Ovary (tissue), 9 donors: Measurements from ENCODE around the gene PPM1M. TPM values are rescaled to one million over a fixed set of nuclear protein-coding genes. Genes with fewer than 3 reads are reported as not detected.
A peak's percentile ranks its signal among the peaks of the same experiment; 100 is the strongest.

ENCODE experiments used
- DNase-seq, 5 donors: peaks; one replicate each; pipeline ENCODE4 v3.0.0-alpha.2; 2019 to 2020
- H3K27ac ChIP-seq, 2 donors: fragments of 200-600 bp; one replicate each; pipeline versions ENCODE4 v1.5.1 to v1.8.0; 2019 to 2022
- H3K27me3 ChIP-seq: fragments of 200-600 bp; one replicate; pipeline ENCODE4 v1.8.0; 2022
- H3K36me3 ChIP-seq: fragments of 200-600 bp; sonication (generic); one replicate; pipeline ENCODE4 v1.5.1; 2019
- H3K4me1 ChIP-seq: one replicate; pipeline ENCODE4 v1.8.1; 2013; ENCODE audit warnings: mild to moderate bottlenecking, moderate library complexity; ENCODE audit not compliant: insufficient read depth
- H3K4me3 ChIP-seq: fragments of 200-600 bp; sonication (generic); one replicate; pipeline ENCODE4 v1.5.1; 2017
- H3K9me3 ChIP-seq, 2 donors: fragments of 200-600 bp in 1 of 2; sonication (generic) in 1 of 2; one replicate each; pipeline versions ENCODE4 v1.5.1 to v1.8.1; 2013 to 2019; ENCODE audit warnings: mild to moderate bottlenecking in 1 of 2, moderate library complexity in 1 of 2
- CTCF ChIP-seq, 3 donors: fragments of 450-650 bp in 2 of 3; fragments of 200-600 bp in 1 of 3; IDR thresholded peaks; one replicate each; pipeline versions ENCODE4 v1.5.1 to v1.8.0; 2016 to 2022; ENCODE audit warnings: antibody characterized with exemption in 3 of 3, mild to moderate bottlenecking in 1 of 3
- EP300 ChIP-seq: sonication (generic); formaldehyde crosslinking; IDR thresholded peaks from one replicate; pipeline ENCODE4 v1.6.1; 2017; ENCODE audit warnings: antibody characterized with exemption
- POLR2A ChIP-seq: fragments of 450-650 bp; IDR thresholded peaks from one replicate; pipeline ENCODE4 v1.6.1; 2017; ENCODE audit warnings: antibody characterized with exemption, mild to moderate bottlenecking, moderate library complexity
- WGBS, 3 donors: extraction: QIAGEN DNeasy Blood & Tissue Kit in 1 of 3; methylation state at CpG; one replicate each; pipeline versions ENCODE4 v1.1.5 to v1.1.7; 2013 to 2017; 5-methylcytosine and 5-hydroxymethylcytosine counted together
- intact Hi-C, 4 donors: fragments of 100-400 bp; cut with DNase I; formaldehyde crosslinking; loops; one replicate each; pipeline versions ENCODE4 v1.11.0 to v1.15.1; 2022 to 2023
- polyA plus RNA-seq, 2 donors: library from polyadenylated mRNA; stranded (reverse); fragments of 200-250 nt in 1 of 2; fragments of 350-450 nt in 1 of 2; fragmentation: Illumina TruSeq in 1 of 2; extraction: RNeasy Lipid Tissue Mini Kit (QIAGEN cat#74804) in 1 of 2; gene quantifications; one replicate each; pipeline ENCODE4 v1.2.3, GENCODE V29; 2013 to 2014
- total RNA-seq, 7 donors: library from RNA; depleted of rRNA in 2 of 7; stranded (reverse); fragments of >200 nt in 2 of 7; fragmentation: NEBNext Ultra II Directional in 3 of 7; extraction: Animal tissue kit (Norgen Biotek cat#: 25700) in 3 of 7; gene quantifications; one replicate each; pipeline versions ENCODE4 v1.1.0 to v1.2.4, GENCODE V29; 2016 to 2023
- donor health status: DM: no; HTN: no; CAD: no; lungs with moderate emphysema.
- donor health status: DM: no; HTN: no; CAD: no.
- donor health status: Bipolar disorder and iron deficiency.
- donor health status: DM: yes; HTN: yes; CAD: no.
- donor health status: DM: no; HTN: no; CAD: no.
- donor health status: DM: yes; HTN: yes; CAD: no.

PPM1M gene
- total and polyA plus RNA-seq, 9 donors, result 15.4 to 48.4 (median 25.7) TPM

- TF ChIP-seq POLR2A (no peak), EP300 (no peak), CTCF (IDR thresholded peaks at IDR 0.05) (no peak)
- Histone ChIP-seq H3K36me3 (no peaks in the 10 kb centered on the region), H3K27me3 (no peaks in the 10 kb centered on the region), H3K27ac (no peak overlapping the region), H3K4me1 (peaks cover 15% of the 10 kb centered on the region), H3K4me3 (no peak overlapping the region), H3K9me3 (no peaks in the 10 kb centered on the region)
- no peak for DNase-seq
- intact Hi-C loops, result no loop called here
- 79 to 84% (median 80%) methylated on average over 3 of the region's 3 CpGs for WGBS, 3 donors
Measured at GRCh38 chr3:52218026-52218425, 27.5 kb upstream of the PPM1M start.

- DNase-seq, result peak in 3 of 5 donors; percentile 16 to 44 (median 25)
- 82 to 84% (median 83%) methylated on average over 12 of the region's 12 CpGs for WGBS, 3 donors
- TF ChIP-seq POLR2A (no peak), CTCF (IDR thresholded peaks at IDR 0.05) (no peak), EP300 (no peak)
- Histone ChIP-seq H3K36me3 (no peaks in the 10 kb centered on the region), H3K9me3 (no peaks in the 10 kb centered on the region), H3K4me1 (peaks cover 15% of the 10 kb centered on the region), H3K4me3 (no peak overlapping the region), H3K27me3 (no peaks in the 10 kb centered on the region), H3K27ac (no peak overlapping the region)
- intact Hi-C loops, result no loop called here
Measured at GRCh38 chr3:52218454-52218853, 27.1 kb upstream of the PPM1M start.

GRCh38 chr3:52218937-52219650 lies 26.5 kb upstream of the PPM1M start:
- no peak overlapping the region for H3K27ac ChIP-seq
- H3K36me3 ChIP-seq, result no peaks in the 10 kb centered on the region
- peaks cover 15% of the 10 kb centered on the region for H3K4me1 ChIP-seq
- TF ChIP-seq EP300 (no peak), CTCF (IDR thresholded peaks at IDR 0.05) (no peak), POLR2A (no peak)
- intact Hi-C loops, result no loop called here
- H3K4me3 ChIP-seq, result no peak overlapping the region
- DNase-seq, result peak in 1 of 5 donors; percentile 39
- 67 to 80% (median 72%) methylated on average over 6 of the region's 6 CpGs for WGBS, 3 donors
- H3K27me3 ChIP-seq, result no peaks in the 10 kb centered on the region
- H3K9me3 ChIP-seq, result no peaks in the 10 kb centered on the region

- H3K27ac ChIP-seq, result no peak overlapping the region
- H3K4me1 ChIP-seq, result peaks cover 15% of the 10 kb centered on the region
- intact Hi-C loops, result loop anchor here (2.0 to 10.0 kb wide), 4 partner anchors 54 to 127 kb away; partner anchors contain the start of gene WDR82 (in 1 of the 4)
- H3K9me3 ChIP-seq, result no peaks in the 10 kb centered on the region
- 35 to 38% (median 37%) methylated on average over 9 of the region's 9 CpGs for WGBS, 3 donors
- no peak overlapping the region for H3K4me3 ChIP-seq
- H3K36me3 ChIP-seq, result no peaks in the 10 kb centered on the region
- H3K27me3 ChIP-seq, result no peaks in the 10 kb centered on the region
- TF ChIP-seq EP300 (no peak), CTCF (IDR thresholded peaks at IDR 0.05) (peak; percentile 77 to 91 (median 82))
- DNase-seq, result peak; percentile 84 to 93 (median 89)
Measured at GRCh38 chr3:52220380-52221026, 25.1 kb upstream of the PPM1M start.
